ENCODE results near the gene EML4.

The EML4 gene

DNA sequence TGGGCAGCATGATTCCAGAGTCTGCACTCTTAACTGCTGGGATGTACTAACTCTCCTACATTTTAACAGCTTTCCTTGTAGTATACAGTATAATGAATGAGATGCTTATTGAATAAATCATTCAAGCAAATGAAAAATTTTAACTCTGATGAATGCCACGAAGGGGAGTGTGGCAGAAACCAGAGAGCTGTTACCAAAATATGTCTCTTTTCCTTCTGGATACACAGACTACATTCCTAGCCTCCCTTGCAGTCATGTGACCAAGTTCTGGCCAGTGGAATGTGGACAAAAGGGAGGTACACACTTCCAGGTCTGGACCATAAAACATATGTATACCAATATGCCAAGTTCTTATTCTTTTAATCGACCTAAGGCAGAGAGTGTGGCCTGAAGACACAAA is 1.7 kb upstream of the EML4 start:
- H3K9me3 ChIP-seq: no peaks in the 10 kb centered on the region
- H3K4me1 ChIP-seq (ENCODE audit: control insufficient read depth in 1 of 2, insufficient read depth in 1 of 2, low read depth in 1 of 2, low read length in 1 of 2): peaks cover 30% of the 10 kb centered on the region in 2 experiments
- no peak overlapping the region for H3K27ac ChIP-seq
- no peak overlapping the region for H3K4me3 ChIP-seq (ENCODE audit: low read depth in 1 of 2, low read length in 1 of 2)
- TF ChIP-seq, protein P1, sequence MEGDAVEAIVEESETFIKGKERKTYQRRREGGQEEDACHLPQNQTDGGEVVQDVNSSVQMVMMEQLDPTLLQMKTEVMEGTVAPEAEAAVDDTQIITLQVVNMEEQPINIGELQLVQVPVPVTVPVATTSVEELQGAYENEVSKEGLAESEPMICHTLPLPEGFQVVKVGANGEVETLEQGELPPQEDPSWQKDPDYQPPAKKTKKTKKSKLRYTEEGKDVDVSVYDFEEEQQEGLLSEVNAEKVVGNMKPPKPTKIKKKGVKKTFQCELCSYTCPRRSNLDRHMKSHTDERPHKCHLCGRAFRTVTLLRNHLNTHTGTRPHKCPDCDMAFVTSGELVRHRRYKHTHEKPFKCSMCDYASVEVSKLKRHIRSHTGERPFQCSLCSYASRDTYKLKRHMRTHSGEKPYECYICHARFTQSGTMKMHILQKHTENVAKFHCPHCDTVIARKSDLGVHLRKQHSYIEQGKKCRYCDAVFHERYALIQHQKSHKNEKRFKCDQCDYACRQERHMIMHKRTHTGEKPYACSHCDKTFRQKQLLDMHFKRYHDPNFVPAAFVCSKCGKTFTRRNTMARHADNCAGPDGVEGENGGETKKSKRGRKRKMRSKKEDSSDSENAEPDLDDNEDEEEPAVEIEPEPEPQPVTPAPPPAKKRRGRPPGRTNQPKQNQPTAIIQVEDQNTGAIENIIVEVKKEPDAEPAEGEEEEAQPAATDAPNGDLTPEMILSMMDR (IDR thresholded peaks at IDR 0.05): no peak
- H3K27me3 ChIP-seq: peaks cover 20% of the 10 kb centered on the region
- H3K36me3 ChIP-seq: no peaks in the 10 kb centered on the region

DNA sequence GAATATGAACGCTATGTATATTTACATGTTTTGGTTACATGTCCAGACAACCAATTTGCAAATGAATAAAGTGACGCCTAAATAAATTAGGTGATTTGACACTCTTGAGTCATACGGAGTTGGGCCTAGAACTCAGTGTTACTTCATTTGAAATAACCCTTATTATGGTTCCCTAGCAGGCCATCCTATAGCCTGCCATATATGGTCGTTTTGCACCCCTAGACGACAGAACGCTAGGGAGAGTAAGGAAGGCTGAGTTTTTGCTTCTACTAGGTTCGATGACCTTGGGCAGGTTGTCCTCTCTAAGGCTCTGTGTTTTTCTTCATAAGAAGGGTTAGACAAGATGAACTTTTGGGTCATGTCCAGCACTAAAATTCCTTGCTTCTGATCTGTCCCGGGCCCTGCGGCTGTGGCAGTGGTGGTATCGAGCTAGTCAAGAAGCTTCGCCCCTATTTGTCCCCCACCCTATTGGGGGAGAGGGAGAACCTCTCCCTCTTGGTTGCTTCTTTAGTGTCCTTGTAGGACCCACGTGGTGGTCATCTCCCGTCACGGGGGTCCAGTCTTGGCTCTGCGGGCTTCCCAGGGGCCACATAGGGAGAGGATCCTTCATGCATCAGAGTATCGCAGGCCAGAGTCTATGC is 574 bp upstream of the EML4 start:
- Histone ChIP-seq H3K27ac (peak overlapping the region; percentile 95), H3K4me1 (ENCODE audit: control insufficient read depth in 1 of 2, insufficient read depth in 1 of 2, low read depth in 1 of 2, low read length in 1 of 2) (peaks cover 35 to 40% of the 10 kb centered on the region in 2 experiments), H3K9me3 (no peaks in the 10 kb centered on the region), H3K4me3 (ENCODE audit: low read depth in 1 of 2, low read length in 1 of 2) (peak overlapping the region; percentile 13 to 17), H3K36me3 (no peaks in the 10 kb centered on the region), H3K27me3 (peaks cover 18% of the 10 kb centered on the region)
- TF ChIP-seq, protein P1 (IDR thresholded peaks at IDR 0.05): no peak

DNA sequence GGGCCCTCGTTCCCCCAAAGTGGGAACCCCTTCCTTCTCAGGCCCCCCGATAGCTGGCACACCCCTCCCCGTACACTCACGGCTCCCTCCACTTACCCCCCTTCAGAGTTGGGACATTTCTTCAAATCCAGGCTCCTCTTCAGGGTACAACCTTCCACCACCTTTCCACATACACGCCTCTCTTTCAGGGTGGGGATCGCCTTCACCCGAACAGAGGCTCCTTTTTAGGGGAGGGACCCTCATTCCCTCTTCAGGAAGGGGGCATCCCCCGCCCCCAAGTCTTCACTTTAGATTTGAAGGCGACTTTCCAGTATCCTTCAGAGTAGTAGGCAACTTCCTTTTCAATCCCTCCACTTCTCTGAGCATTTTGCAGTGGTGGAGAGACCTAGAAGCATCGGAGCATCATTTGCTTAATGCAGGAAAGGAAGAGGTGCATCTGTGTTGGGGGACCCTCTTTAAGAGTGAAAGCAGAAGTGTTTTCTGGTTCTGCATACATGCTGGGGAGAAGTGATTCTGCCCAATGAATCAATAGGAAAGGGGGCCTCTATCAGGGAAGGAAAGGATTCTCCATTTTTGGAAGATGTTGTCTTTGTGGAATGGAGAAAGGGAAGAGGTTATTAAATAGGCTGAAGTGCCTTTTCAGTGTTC is 845 bp downstream of the EML4 start:
- Histone ChIP-seq H3K36me3 (no peaks in the 10 kb centered on the region), H3K4me3 (ENCODE audit: low read depth in 1 of 2, low read length in 1 of 2) (peak overlapping the region; percentile 82 to 90), H3K27ac (peak overlapping the region; percentile 95), H3K4me1 (ENCODE audit: control insufficient read depth in 1 of 2, insufficient read depth in 1 of 2, low read depth in 1 of 2, low read length in 1 of 2) (peaks cover 35 to 48% of the 10 kb centered on the region in 2 experiments), H3K27me3 (peaks cover 10% of the 10 kb centered on the region), H3K9me3 (no peaks in the 10 kb centered on the region)
- TF ChIP-seq, protein P1 (IDR thresholded peaks at IDR 0.05): no peak

DNA sequence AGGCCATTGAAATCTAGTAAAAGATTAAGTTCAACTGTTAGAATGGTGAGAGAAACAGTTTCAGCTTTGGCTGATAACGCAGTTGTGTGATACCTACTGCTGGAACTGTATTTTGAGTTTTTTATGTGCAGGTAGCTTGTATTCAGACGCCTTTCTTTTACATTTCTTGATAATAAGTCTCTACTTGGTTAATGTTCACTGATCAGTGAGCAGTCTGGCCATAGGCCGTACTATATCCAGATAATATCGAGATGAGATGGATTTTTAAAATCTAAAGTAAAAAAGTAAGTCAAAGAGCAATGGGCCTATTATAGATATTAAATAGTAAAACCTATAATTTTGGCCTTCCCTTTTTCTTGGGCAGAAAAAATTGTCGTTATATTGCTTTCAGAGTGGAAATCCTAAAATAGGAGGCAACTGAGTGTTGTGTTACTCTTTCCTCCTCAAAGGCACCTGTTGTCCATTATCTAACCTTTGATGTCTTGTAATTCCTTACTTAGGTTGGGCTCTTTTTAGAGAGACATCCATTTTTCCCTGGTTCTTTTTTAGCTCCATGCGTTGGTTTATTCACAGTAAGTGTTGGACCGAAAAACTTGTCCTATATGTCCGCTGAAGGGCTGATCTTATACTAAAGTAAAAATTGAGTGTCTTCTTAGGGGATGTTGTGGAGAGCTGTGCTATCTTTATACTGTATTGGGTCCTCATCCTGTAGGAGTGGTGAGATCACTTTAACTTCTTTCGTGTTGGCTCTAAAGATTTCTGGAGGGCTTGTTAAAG is 1.7 kb downstream of the EML4 start:
- Histone ChIP-seq H3K9me3 (no peaks in the 10 kb centered on the region), H3K4me3 (ENCODE audit: low read depth in 1 of 2, low read length in 1 of 2) (peak overlapping the region; percentile 82 to 90), H3K27me3 (peaks cover 3% of the 10 kb centered on the region), H3K36me3 (no peaks in the 10 kb centered on the region), H3K4me1 (ENCODE audit: control insufficient read depth in 1 of 2, insufficient read depth in 1 of 2, low read depth in 1 of 2, low read length in 1 of 2) (peaks cover 35 to 48% of the 10 kb centered on the region in 2 experiments), H3K27ac (peak overlapping the region; percentile 95)
- TF ChIP-seq, protein P1 (IDR thresholded peaks at IDR 0.05): no peak

DNA sequence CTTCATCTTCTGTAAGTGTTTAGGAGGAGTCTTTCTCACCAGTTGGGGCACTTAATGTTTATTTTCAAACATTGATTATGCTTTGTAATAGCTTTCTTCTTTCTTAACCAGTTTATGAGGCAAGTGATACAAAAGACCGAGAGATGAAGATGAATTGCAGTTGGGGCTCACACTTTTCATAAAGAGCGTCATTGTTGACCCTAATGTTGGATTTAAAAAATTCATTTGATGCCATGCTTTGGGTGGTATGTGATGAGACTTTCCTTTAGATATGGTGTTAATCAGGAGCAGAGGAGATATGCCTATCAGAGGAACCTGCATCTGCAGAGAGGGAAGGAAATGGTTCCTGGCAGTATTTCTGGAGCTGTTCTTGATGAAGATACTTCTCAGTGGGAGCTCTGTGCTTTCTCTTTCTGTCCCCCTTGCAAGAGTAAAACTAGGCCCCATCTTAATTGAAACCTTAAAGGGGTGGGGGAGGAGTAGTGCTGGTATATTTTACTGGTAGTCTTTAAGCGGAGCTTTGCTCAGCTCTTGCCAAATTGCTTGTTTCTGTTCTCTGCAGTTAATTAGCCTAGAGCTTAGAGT is 2.3 kb downstream of the EML4 start:
- no peaks in the 10 kb centered on the region for H3K9me3 ChIP-seq

More for the DNA sequence above, 2.3 kb downstream of the EML4 start:
- peaks cover under 1% of the 10 kb centered on the region for H3K27me3 ChIP-seq
- TF ChIP-seq, protein P1 (IDR thresholded peaks at IDR 0.05): no peak
- no peaks in the 10 kb centered on the region for H3K36me3 ChIP-seq
- peak overlapping the region; percentile 95 for H3K27ac ChIP-seq
- peaks cover 35 to 48% of the 10 kb centered on the region in 2 experiments for H3K4me1 ChIP-seq (ENCODE audit: control insufficient read depth in 1 of 2, insufficient read depth in 1 of 2, low read depth in 1 of 2, low read length in 1 of 2)
- peak overlapping the region; percentile 82 to 90 for H3K4me3 ChIP-seq (ENCODE audit: low read depth in 1 of 2, low read length in 1 of 2)

Data from neutrophil (primary cell).